Breast epithelium (tissue), 3 donors: ENCODE measurements around the gene KCNJ1.

Source experiments
- CTCF ChIP-seq, 3 donors: fragments of 450-650 bp; IDR thresholded peaks; one replicate each; pipeline ENCODE4 v1.5.1; 2016 to 2017; ENCODE audit warnings: antibody characterized with exemption in 3 of 3, mild to moderate bottlenecking in 3 of 3, moderate library complexity in 3 of 3
- POLR2A ChIP-seq: fragments of 450-650 bp; IDR thresholded peaks from one replicate; pipeline ENCODE4 v1.6.1; 2016; ENCODE audit warnings: antibody characterized with exemption, mild to moderate bottlenecking, moderate library complexity
- POLR2AphosphoS5 ChIP-seq, 3 donors: sonication (generic); formaldehyde crosslinking; IDR thresholded peaks; one replicate each; pipeline ENCODE4 v1.6.1; 2017; ENCODE audit warnings: antibody characterized with exemption in 3 of 3

GRCh38 chr11:128819198-128819597 lies 47.9 kb downstream of the KCNJ1 start:
- TF ChIP-seq CTCF (IDR thresholded peaks at IDR 0.05) (no peak), POLR2A (no peak), POLR2AphosphoS5 (IDR thresholded peaks at IDR 0.05) (no peak)
